HEK293T (cell line): ENCODE data around the gene TKTL1.
A peak's percentile ranks its signal among the peaks of the same experiment; 100 is the strongest.

Experiments used
- CTCF ChIA-PET: fragments of 350-600 bp; formaldehyde crosslinking; extraction: SDS; loops from one replicate; lab custom pipeline; 2021; ENCODE audit warnings: antibody characterized with exemption, inconsistent platforms; lab: Yijun Ruan, JAX
- POLR2A ChIA-PET: fragments of 350-600 bp; formaldehyde crosslinking; extraction: SDS; loops from one replicate; lab custom pipeline; 2020; ENCODE audit warnings: antibody characterized with exemption, inconsistent platforms; lab: Yijun Ruan, JAX
- DNase-seq: peaks from one replicate; pipeline ENCODE4 v3.0.0; 2012; ENCODE audit warnings: mixed read lengths; ENCODE audit errors: extremely low spot score
- ARNT ChIP-seq: fragments of 450-650 bp; IDR thresholded peaks from 2 replicates; pipeline ENCODE4 v1.6.1; 2017; ENCODE audit warnings: mild to moderate bottlenecking
- BHLHE40 ChIP-seq: fragments of 450-650 bp; IDR thresholded peaks from 2 replicates; pipeline ENCODE4 v1.6.1; 2016; ENCODE audit warnings: mild to moderate bottlenecking, moderate library complexity, borderline replicate concordance
- CTBP1 ChIP-seq: fragments of 450-650 bp; IDR thresholded peaks from 2 replicates; pipeline ENCODE4 v1.6.1; 2016; ENCODE audit warnings: borderline replicate concordance
- ELF4 ChIP-seq: fragments of 450-650 bp; IDR thresholded peaks from 2 replicates; pipeline ENCODE4 v1.6.1; 2017; ENCODE audit warnings: antibody characterized with exemption
- FOXA1 ChIP-seq: fragments of 450-650 bp; IDR thresholded peaks from 2 replicates; pipeline ENCODE4 v1.6.1; 2016; ENCODE audit warnings: mild to moderate bottlenecking
- FOXK2 ChIP-seq: fragments of 450-650 bp; IDR thresholded peaks from 2 replicates; pipeline ENCODE4 v1.6.1; 2016; ENCODE audit warnings: mild to moderate bottlenecking
- FOXM1 ChIP-seq: fragments of 450-650 bp; IDR thresholded peaks from 2 replicates; pipeline ENCODE4 v1.6.1; 2017; ENCODE audit warnings: mild to moderate bottlenecking, borderline replicate concordance
- HDGF ChIP-seq: fragments of 450-650 bp; IDR thresholded peaks from 2 replicates; pipeline ENCODE4 v1.6.1; 2017; ENCODE audit warnings: antibody characterized with exemption, borderline replicate concordance
- L3MBTL2 ChIP-seq: fragments of 450-650 bp; conservative IDR thresholded peaks from 2 replicates; pipeline ENCODE4 v1.6.1; 2016; ENCODE audit warnings: mild to moderate bottlenecking
- LEF1 ChIP-seq: fragments of 450-650 bp; IDR thresholded peaks from 2 replicates; pipeline ENCODE4 v1.6.1; 2017; ENCODE audit warnings: mild to moderate bottlenecking, borderline replicate concordance
- NFRKB ChIP-seq: fragments of 450-650 bp; IDR thresholded peaks from 2 replicates; pipeline ENCODE4 v1.6.1; 2016; ENCODE audit warnings: mild to moderate bottlenecking, moderate library complexity
- PKNOX1 ChIP-seq: fragments of 450-650 bp; IDR thresholded peaks from 2 replicates; pipeline ENCODE4 v1.6.1; 2016
- SP1 ChIP-seq: fragments of 450-650 bp; IDR thresholded peaks from 2 replicates; pipeline ENCODE4 v1.6.1; 2017
- SUZ12 ChIP-seq: fragments of 450-650 bp; IDR thresholded peaks from 2 replicates; pipeline ENCODE4 v1.6.1; 2016; ENCODE audit warnings: mild to moderate bottlenecking
- TARDBP ChIP-seq: fragments of 450-650 bp; IDR thresholded peaks from 2 replicates; pipeline ENCODE4 v1.6.1; 2016
- ZNF384 ChIP-seq: fragments of 450-650 bp; IDR thresholded peaks from 2 replicates; pipeline ENCODE4 v1.6.1; 2016

Gene TKTL1

GRCh38 chrX:154371789-154372300, 76.2 kb downstream of the TKTL1 start:
- DNase-seq: no peak
- CTCF ChIA-PET: no interaction called here
- TF ChIP-seq PKNOX1 (no peak), HDGF (no peak), FOXM1 (no peak), TARDBP (no peak), NFRKB (no peak), L3MBTL2 (no peak), FOXK2 (no peak), SP1 (no peak)
- POLR2A ChIA-PET: no interaction called here

- no peak for DNase-seq
- TF ChIP-seq ELF4 (no peak), FOXK2 (no peak), CTBP1 (no peak), HDGF (no peak), ZNF384 (no peak), FOXA1 (no peak), ARNT (no peak), LEF1 (no peak), BHLHE40 (no peak), NFRKB (no peak), SUZ12 (no peak)
- POLR2A ChIA-PET: interaction anchor here (1.2 to 1.9 kb wide), 4 partner anchors 9 to 47 kb away, joined by 3 to 10 read pairs (median 7); partner anchors contain the start of gene RPL10
- CTCF ChIA-PET: interaction anchor here (0.6 to 2.0 kb wide), 15 partner anchors 9 to 173 kb away, joined by 3 to 20 read pairs (median 3); partner anchors contain the start of genes ATP6AP1 and SLC10A3
Observed at GRCh38 chrX:154372612-154373022, 77.0 kb downstream of the TKTL1 start.

GRCh38 chrX:154373340-154374306, 78.0 kb downstream of the TKTL1 start:
- POLR2A ChIA-PET: interaction anchor here (0.8 to 1.9 kb wide), 6 partner anchors 8 to 154 kb away, joined by 3 to 10 read pairs (median 4); partner anchors contain the start of gene RPL10
- peak; percentile 60 for DNase-seq
- CTCF ChIA-PET: interaction anchor here (0.5 to 2.0 kb wide), 22 partner anchors 8 to 653 kb away, joined by 3 to 20 read pairs (median 3); partner anchors contain the start of genes ATP6AP1, FUNDC2, SLC10A3 and UBL4A
- TF ChIP-seq FOXA1 (no peak), CTBP1 (peak; percentile 58; the same call in 1 of the 2 replicates)

GRCh38 chrX:154374313-154375155, 78.9 kb downstream of the TKTL1 start, which contains the start of gene FLNA:
TSS of gene FLNA (minus strand) at chrX:154374634. CDS start at chrX:154371245, 3,389 bp downstream.
- POLR2A ChIA-PET: interaction anchor here (1.6 to 1.9 kb wide), 5 partner anchors 9 to 153 kb away, joined by 3 to 10 read pairs (median 6); partner anchors contain the start of gene RPL10
- no peak for DNase-seq

GRCh38 chrX:154375156-154375504, 79.5 kb downstream of the TKTL1 start:
- CTCF ChIA-PET: interaction anchor here (0.7 kb wide), 1 partner anchor 135 kb away, joined by 3 read pairs; no protein-coding TSS in a partner anchor
- TF ChIP-seq ELF4: no peak
- no peak for TF ChIP-seq PKNOX1
- no peak for TF ChIP-seq BHLHE40
- TF ChIP-seq LEF1: no peak
- TF ChIP-seq ARNT: no peak
- no peak for TF ChIP-seq FOXA1
- no peak for TF ChIP-seq TARDBP
- no peak for TF ChIP-seq CTBP1
- no peak for TF ChIP-seq ZNF384
- TF ChIP-seq SUZ12: no peak
- TF ChIP-seq L3MBTL2: no peak
- TF ChIP-seq HDGF: no peak
- TF ChIP-seq NFRKB: no peak
- no peak for TF ChIP-seq FOXM1
- POLR2A ChIA-PET: interaction anchor here (1.6 kb wide), 2 partner anchors 8 to 152 kb away, joined by 3 read pairs; no protein-coding TSS in a partner anchor
- no peak for DNase-seq

More at GRCh38 chrX:154374313-154375155, 78.9 kb downstream of the TKTL1 start, which contains the start of gene FLNA:
- TF ChIP-seq SP1 (no peak), LEF1 (no peak), L3MBTL2 (peak; percentile 40)
- CTCF ChIA-PET: interaction anchor here (0.6 to 2.0 kb wide), 10 partner anchors 9 to 652 kb away, joined by 3 to 20 read pairs (median 3); partner anchors contain the start of genes ATP6AP1 and FUNDC2

GRCh38 chrX:154376774-154377173, 81.2 kb downstream of the TKTL1 start:
- ChIA-PET CTCF (no interaction called here), POLR2A (interaction anchor here (1.6 kb wide), 1 partner anchor 21 kb away, joined by 6 read pairs; the partner anchor contains the start of gene RPL10)
- no peak for DNase-seq
- TF ChIP-seq NFRKB: no peak
- no peak for TF ChIP-seq SUZ12
- TF ChIP-seq ARNT: no peak
- no peak for TF ChIP-seq BHLHE40
- no peak for TF ChIP-seq HDGF
- no peak for TF ChIP-seq ZNF384
- TF ChIP-seq PKNOX1: no peak
- TF ChIP-seq ELF4: no peak
- no peak for TF ChIP-seq L3MBTL2
- no peak for TF ChIP-seq FOXM1
